ENCODE measurements around the gene CYBRD1.

Gene CYBRD1

GRCh38 chr2:171566057-171566456 lies 43.8 kb downstream of the CYBRD1 start:
- ATAC-seq: no peak
- TF ChIP-seq GLIS3 (CRISPR knock-in tag; IDR thresholded peaks at IDR 0.05): no peak
- TF ChIP-seq TSHZ2 (CRISPR knock-in tag; IDR thresholded peaks at IDR 0.05): no peak
- TF ChIP-seq CSRNP3 (CRISPR knock-in tag; IDR thresholded peaks at IDR 0.05): no peak
- no peak for TF ChIP-seq TOX (CRISPR knock-in tag; IDR thresholded peaks at IDR 0.05; ENCODE audit: borderline replicate concordance)
- TF ChIP-seq ZNF8 (CRISPR knock-in tag; IDR thresholded peaks at IDR 0.05): no peak

- no peak for TF ChIP-seq PPARA (CRISPR knock-in tag; IDR thresholded peaks at IDR 0.05; ENCODE audit: borderline replicate concordance)
- TF ChIP-seq ZNF8 (CRISPR knock-in tag; IDR thresholded peaks at IDR 0.05): no peak
- TF ChIP-seq ESRRG (CRISPR knock-in tag; IDR thresholded peaks at IDR 0.05): no peak
- TF ChIP-seq POU6F1 (CRISPR knock-in tag; IDR thresholded peaks at IDR 0.05; ENCODE audit: borderline replicate concordance, low read depth): no peak
- no peak for TF ChIP-seq TCF4 (CRISPR knock-in tag; IDR thresholded peaks at IDR 0.05; ENCODE audit: borderline replicate concordance)
- TF ChIP-seq CSDC2 (CRISPR knock-in tag; IDR thresholded peaks at IDR 0.05): no peak
- no peak for TF ChIP-seq BACH2 (CRISPR knock-in tag; IDR thresholded peaks at IDR 0.05; ENCODE audit: borderline replicate concordance)
- no peak for TF ChIP-seq PATZ1 (CRISPR knock-in tag; IDR thresholded peaks at IDR 0.05; ENCODE audit: borderline replicate concordance)
- no peak for TF ChIP-seq CSRNP3 (CRISPR knock-in tag; IDR thresholded peaks at IDR 0.05)
- TF ChIP-seq CREB5 (CRISPR knock-in tag; IDR thresholded peaks at IDR 0.05; ENCODE audit: low read depth): no peak
- no peak for TF ChIP-seq RARB (CRISPR knock-in tag; IDR thresholded peaks at IDR 0.05)
- TF ChIP-seq ZFP3 (CRISPR knock-in tag; IDR thresholded peaks at IDR 0.05): no peak
- no peak for TF ChIP-seq ZNF565 (CRISPR knock-in tag; conservative IDR thresholded peaks at IDR 0.05; ENCODE audit: low read depth)
- TF ChIP-seq OSR1 (CRISPR knock-in tag; IDR thresholded peaks at IDR 0.05): no peak
- no peak for TF ChIP-seq ISL1 (CRISPR knock-in tag; IDR thresholded peaks at IDR 0.05)
- ATAC-seq: no peak
These were observed 44.5 kb downstream of the CYBRD1 start for GRCh38 chr2:171566753-171567152.

GRCh38 chr2:171568089-171568488 lies 45.8 kb downstream of the CYBRD1 start:
- peak; percentile 39; the same call in 2 of the 3 replicates for ATAC-seq
- TF ChIP-seq ZFP30 (CRISPR knock-in tag; IDR thresholded peaks at IDR 0.05): no peak
- TF ChIP-seq ZFP3 (CRISPR knock-in tag; IDR thresholded peaks at IDR 0.05): no peak
- no peak for TF ChIP-seq ISL1 (CRISPR knock-in tag; IDR thresholded peaks at IDR 0.05)
- TF ChIP-seq ARNTL (CRISPR knock-in tag; IDR thresholded peaks at IDR 0.05; ENCODE audit: borderline replicate concordance, low read depth): no peak
- no peak for TF ChIP-seq ZC3H10 (CRISPR knock-in tag; IDR thresholded peaks at IDR 0.05)
- no peak for TF ChIP-seq ESRRG (CRISPR knock-in tag; IDR thresholded peaks at IDR 0.05)
- no peak for TF ChIP-seq CSRNP3 (CRISPR knock-in tag; IDR thresholded peaks at IDR 0.05)
- no peak for TF ChIP-seq POU6F1 (CRISPR knock-in tag; IDR thresholded peaks at IDR 0.05; ENCODE audit: borderline replicate concordance, low read depth)
- no peak for TF ChIP-seq TCF4 (CRISPR knock-in tag; IDR thresholded peaks at IDR 0.05; ENCODE audit: borderline replicate concordance)
- TF ChIP-seq OSR1 (CRISPR knock-in tag; IDR thresholded peaks at IDR 0.05): no peak
- TF ChIP-seq SNAI2 (CRISPR knock-in tag; IDR thresholded peaks at IDR 0.05): no peak
- no peak for TF ChIP-seq CSDC2 (CRISPR knock-in tag; IDR thresholded peaks at IDR 0.05)
- no peak for TF ChIP-seq CREB5 (CRISPR knock-in tag; IDR thresholded peaks at IDR 0.05; ENCODE audit: low read depth)

Measured in SK-N-SH treated with all-trans-retinoic acid at 6 μM for 48 hours (cell line).